Measurements from ENCODE around the gene CDC5L. TPM values are rescaled to one million over a fixed set of nuclear protein-coding genes. Genes with fewer than 3 reads are reported as not detected.

CDC5L gene
- polyA plus RNA-seq, 1 of the 3 experiments (the other 2 are of a cell fraction): 6.0 TPM

DNA sequence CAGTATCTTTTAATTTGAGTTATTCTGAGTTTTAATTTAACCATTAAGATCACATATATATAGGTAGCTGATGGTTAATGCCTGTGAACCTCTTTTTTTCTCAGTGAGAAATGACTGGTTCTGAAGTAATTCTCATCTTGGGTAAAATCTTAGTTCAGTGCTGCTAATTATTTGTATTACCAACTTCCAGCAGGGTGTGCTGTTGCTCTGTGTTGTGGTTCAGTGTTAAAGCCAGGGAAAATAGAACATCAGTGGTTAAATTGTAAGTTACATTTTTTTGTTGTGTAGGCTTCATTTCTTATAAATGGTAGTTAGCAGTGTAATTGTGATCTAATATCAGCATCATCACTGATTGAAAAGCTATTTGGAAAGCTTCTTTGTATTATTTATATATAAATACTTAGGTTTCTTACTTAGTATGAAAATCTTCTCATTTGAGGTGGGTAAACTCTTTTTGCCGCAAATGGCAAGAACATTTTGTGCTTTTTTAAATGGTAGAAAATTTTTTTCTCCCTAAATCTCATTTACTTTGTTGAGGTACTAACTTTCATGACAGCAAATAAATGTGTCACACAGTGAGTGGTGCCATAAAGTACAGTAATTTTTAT, 43.7 kb downstream of the CDC5L start:
- Histone ChIP-seq H4K20me1 (ENCODE audit: insufficient read depth) (no peaks in the 10 kb centered on the region), H3K36me3 (replicated peaks in 1 of 2; ENCODE audit: control insufficient read depth in 1 of 2, insufficient read depth in 2 of 2, low read length in 1 of 2) (peaks cover 51 to 60% of the 10 kb centered on the region in 2 experiments), H3K9me2 (no peaks in the 10 kb centered on the region), H3K4me3 (ENCODE audit: low read depth in 2 of 2, low read length in 1 of 2) (no peak overlapping the region; a peak in 1 of 4 replicates), H3K27ac (ENCODE audit: low read depth in 2 of 2, low read length in 1 of 2) (no peak overlapping the region), H3K9ac (no peak overlapping the region), H3K4me2 (no peak overlapping the region), H2AFZ (ENCODE audit: low read depth) (no peak overlapping the region), H3F3A (replicated peaks; ENCODE audit: insufficient read depth) (peaks cover 9% of the 10 kb centered on the region), H3K79me2 (ENCODE audit: insufficient read depth) (peaks cover 18% of the 10 kb centered on the region), H3K27me3 (ENCODE audit: insufficient read depth) (no peaks in the 10 kb centered on the region), H3K4me1 (ENCODE audit: control insufficient read depth in 1 of 2, insufficient read depth in 2 of 2, low read depth in 1 of 2, low read length in 1 of 2) (peaks cover 3 to 6% of the 10 kb centered on the region in 2 experiments; a peak in 3 of 4 replicates), H3K9me3 (no peaks in the 10 kb centered on the region)
- ChIA-PET POLR2A (no interaction called here), CTCF (interaction anchor here (0.6 to 14.1 kb wide), 22 partner anchors 9 to 105 kb away, joined by 3 to 154 read pairs (median 6); no protein-coding TSS in a partner anchor)
- whole genome bisulfite sequencing (ENCODE audit: low lambda C conversion rate): 89% methylated on average over 1 of the region's 1 CpG
- DNase-seq: peak; percentile 38
- TF ChIP-seq RAD21 (IDR thresholded peaks at IDR 0.05; ENCODE audit: low read length): peak; percentile 86
- TF ChIP-seq CHD2 (IDR thresholded peaks at IDR 0.05; ENCODE audit: low read length, partially characterized antibody): no peak
- TF ChIP-seq MXI1 (IDR thresholded peaks at IDR 0.05; ENCODE audit: low read depth, low read length): no peak
- no peak for TF ChIP-seq GATA2 (CRISPR knock-in tag; IDR thresholded peaks at IDR 0.05)
- TF ChIP-seq FOXJ3 (CRISPR knock-in tag; IDR thresholded peaks at IDR 0.05): no peak
- TF ChIP-seq, protein P1, sequence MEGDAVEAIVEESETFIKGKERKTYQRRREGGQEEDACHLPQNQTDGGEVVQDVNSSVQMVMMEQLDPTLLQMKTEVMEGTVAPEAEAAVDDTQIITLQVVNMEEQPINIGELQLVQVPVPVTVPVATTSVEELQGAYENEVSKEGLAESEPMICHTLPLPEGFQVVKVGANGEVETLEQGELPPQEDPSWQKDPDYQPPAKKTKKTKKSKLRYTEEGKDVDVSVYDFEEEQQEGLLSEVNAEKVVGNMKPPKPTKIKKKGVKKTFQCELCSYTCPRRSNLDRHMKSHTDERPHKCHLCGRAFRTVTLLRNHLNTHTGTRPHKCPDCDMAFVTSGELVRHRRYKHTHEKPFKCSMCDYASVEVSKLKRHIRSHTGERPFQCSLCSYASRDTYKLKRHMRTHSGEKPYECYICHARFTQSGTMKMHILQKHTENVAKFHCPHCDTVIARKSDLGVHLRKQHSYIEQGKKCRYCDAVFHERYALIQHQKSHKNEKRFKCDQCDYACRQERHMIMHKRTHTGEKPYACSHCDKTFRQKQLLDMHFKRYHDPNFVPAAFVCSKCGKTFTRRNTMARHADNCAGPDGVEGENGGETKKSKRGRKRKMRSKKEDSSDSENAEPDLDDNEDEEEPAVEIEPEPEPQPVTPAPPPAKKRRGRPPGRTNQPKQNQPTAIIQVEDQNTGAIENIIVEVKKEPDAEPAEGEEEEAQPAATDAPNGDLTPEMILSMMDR (IDR thresholded peaks at IDR 0.05): peak; percentile 84
- no peak for TF ChIP-seq RXRA (IDR thresholded peaks at IDR 0.05; ENCODE audit: borderline replicate concordance, low read depth)
- TF ChIP-seq SMC3 (IDR thresholded peaks at IDR 0.05; ENCODE audit: low read depth, low read length): peak; percentile 48

DNA sequence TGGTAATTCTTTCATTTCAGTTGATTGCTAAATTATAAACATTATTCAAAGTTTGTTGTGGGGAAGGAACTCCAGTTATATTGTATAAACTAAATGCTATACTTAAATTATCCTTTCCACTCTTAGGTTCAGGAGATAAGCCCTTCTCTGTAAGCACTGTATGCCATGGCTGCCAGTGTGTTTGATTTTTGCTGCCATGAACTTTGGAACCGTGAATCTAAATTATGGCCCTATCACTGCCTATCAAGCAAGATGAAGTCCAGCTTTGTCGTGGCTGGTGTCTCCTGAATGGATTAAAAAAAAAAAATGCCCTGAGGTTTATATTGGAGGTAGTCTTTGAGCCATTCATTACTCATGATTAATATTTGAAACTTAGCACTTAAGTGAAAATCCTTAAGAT, 44.7 kb downstream of the CDC5L start:
- H3K9ac ChIP-seq: no peak overlapping the region
- peaks cover 45 to 55% of the 10 kb centered on the region in 2 experiments for H3K36me3 ChIP-seq (replicated peaks in 1 of 2; ENCODE audit: control insufficient read depth in 1 of 2, insufficient read depth in 2 of 2, low read length in 1 of 2)
- no peaks in the 10 kb centered on the region for H4K20me1 ChIP-seq (ENCODE audit: insufficient read depth)
- no peaks in the 10 kb centered on the region for H3K9me2 ChIP-seq
- H3F3A ChIP-seq (replicated peaks; ENCODE audit: insufficient read depth): peaks cover 9% of the 10 kb centered on the region
- no peak overlapping the region for H2AFZ ChIP-seq (ENCODE audit: low read depth)
- ChIA-PET POLR2A (no interaction called here), CTCF (interaction anchor here (1.0 to 14.1 kb wide), 13 partner anchors 14 to 170 kb away, joined by 3 to 154 read pairs (median 7); no protein-coding TSS in a partner anchor)
- no peaks in the 10 kb centered on the region for H3K27me3 ChIP-seq (ENCODE audit: insufficient read depth)
- peaks cover 22% of the 10 kb centered on the region for H3K79me2 ChIP-seq (ENCODE audit: insufficient read depth)
- no peak for TF ChIP-seq FOXJ3 (CRISPR knock-in tag; IDR thresholded peaks at IDR 0.05)
- no peak for TF ChIP-seq MEF2A (IDR thresholded peaks at IDR 0.05; ENCODE audit: borderline replicate concordance, low read depth)
- TF ChIP-seq SMC3 (IDR thresholded peaks at IDR 0.05; ENCODE audit: low read depth, low read length): no peak
- no peak for TF ChIP-seq JUND (IDR thresholded peaks at IDR 0.05)
- TF ChIP-seq ELF1 (IDR thresholded peaks at IDR 0.05): no peak
- TF ChIP-seq EP300 (IDR thresholded peaks at IDR 0.05; ENCODE audit: borderline replicate concordance in 1 of 2, low read depth in 1 of 2, low read length in 1 of 2): no peak
- no peaks in the 10 kb centered on the region for H3K9me3 ChIP-seq
- no peak overlapping the region for H3K4me2 ChIP-seq
- no peak overlapping the region for H3K4me3 ChIP-seq (ENCODE audit: low read depth in 2 of 2, low read length in 1 of 2)
- H3K27ac ChIP-seq (ENCODE audit: low read depth in 2 of 2, low read length in 1 of 2): peak overlapping the region in 1 of 2 experiments; percentile 40; a peak in 2 of 4 replicates
- no peak for DNase-seq
- H3K4me1 ChIP-seq (ENCODE audit: control insufficient read depth in 1 of 2, insufficient read depth in 2 of 2, low read depth in 1 of 2, low read length in 1 of 2): peaks cover 3 to 6% of the 10 kb centered on the region in 2 experiments; a peak in 3 of 4 replicates
- 55% methylated on average over 2 of the region's 2 CpGs for WGBS (ENCODE audit: low lambda C conversion rate)

Measured in SK-N-SH (cell line).